Breast epithelium (tissue), 3 donors: Measurements from ENCODE around the gene TRPT1.

Experiments used
- CTCF ChIP-seq, 3 donors: fragments of 450-650 bp; IDR thresholded peaks; one replicate each; pipeline ENCODE4 v1.5.1; 2016 to 2017; ENCODE audit warnings: antibody characterized with exemption in 3 of 3, mild to moderate bottlenecking in 3 of 3, moderate library complexity in 3 of 3
- POLR2A ChIP-seq: fragments of 450-650 bp; IDR thresholded peaks from one replicate; pipeline ENCODE4 v1.6.1; 2016; ENCODE audit warnings: antibody characterized with exemption, mild to moderate bottlenecking, moderate library complexity
- POLR2AphosphoS5 ChIP-seq, 3 donors: sonication (generic); formaldehyde crosslinking; IDR thresholded peaks; one replicate each; pipeline ENCODE4 v1.6.1; 2017; ENCODE audit warnings: antibody characterized with exemption in 3 of 3

- TF ChIP-seq CTCF (IDR thresholded peaks at IDR 0.05) (no peak), POLR2AphosphoS5 (IDR thresholded peaks at IDR 0.05) (no peak), POLR2A (no peak)
Measured at GRCh38 chr11:64203421-64204079, 22.4 kb downstream of the TRPT1 start.
